Ascending aorta (tissue), 2 donors: ENCODE measurements around the gene NLE1. TPM values are rescaled to one million over a fixed set of nuclear protein-coding genes. Genes with fewer than 3 reads are reported as not detected.
"Not testable (repeated sequence)": the region's sequence is repeated elsewhere in the genome, so short reads cannot be mapped to it uniquely, and the experiment has no call there.

ENCODE experiments used
- DNase-seq, 2 donors: peaks; one replicate each; pipeline ENCODE4 v3.0.0-alpha.2; 2019; ENCODE audit warnings: low spot score in 2 of 2
- H3K27ac ChIP-seq, 2 donors: fragments of 200-600 bp; sonication (generic); one replicate each; pipeline ENCODE4 v1.5.1; 2016 to 2017; ENCODE audit warnings: mild to moderate bottlenecking in 1 of 2
- H3K27me3 ChIP-seq: fragments of 200-600 bp; sonication (generic); one replicate; pipeline ENCODE4 v1.5.1; 2017
- H3K36me3 ChIP-seq, 2 donors: fragments of 200-600 bp; sonication (generic); one replicate each; pipeline ENCODE4 v1.5.1; 2016
- H3K4me1 ChIP-seq, 2 donors: fragments of 200-600 bp; sonication (generic); one replicate each; pipeline ENCODE4 v1.5.1; 2016 to 2017; ENCODE audit warnings: mild to moderate bottlenecking in 1 of 2
- H3K4me3 ChIP-seq, 2 donors: fragments of 200-600 bp; sonication (generic); one replicate each; pipeline ENCODE4 v1.5.1; 2016 to 2017; ENCODE audit warnings: mild to moderate bottlenecking in 1 of 2
- H3K9me3 ChIP-seq, 2 donors: fragments of 200-600 bp; sonication (generic); one replicate each; pipeline ENCODE4 v1.5.1; 2016
- CTCF ChIP-seq, 3 experiments: fragments of 200-600 bp in 2 of 3; fragments of 450-650 bp in 1 of 3; sonication (generic) in 2 of 3; IDR thresholded peaks; one replicate each; pipeline ENCODE4 v1.5.1; 2016 to 2019; ENCODE audit warnings: antibody characterized with exemption in 3 of 3, mild to moderate bottlenecking in 1 of 3, moderate library complexity in 1 of 3
- intact Hi-C: fragments of 100-400 bp; cut with DNase I; formaldehyde crosslinking; loops from one replicate; pipeline ENCODE4 v1.15.1; 2023
- total RNA-seq: library from RNA; depleted of rRNA; stranded (reverse); fragments of >200 nt; gene quantifications from one replicate; pipeline ENCODE4 v1.1.0, GENCODE V29; 2016

NLE1 gene
- total RNA-seq, 1 donor from 2014 or later = 3.8 TPM

- Histone ChIP-seq H3K27ac (no peak overlapping the region), H3K4me1 (no peaks in the 10 kb centered on the region), H3K36me3 (no peaks in the 10 kb centered on the region), H3K4me3 (no peak overlapping the region), H3K27me3 (no peaks in the 10 kb centered on the region), H3K9me3 (no peaks in the 10 kb centered on the region)
- intact Hi-C loops = no loop called here
- no peak for TF ChIP-seq CTCF (IDR thresholded peaks at IDR 0.05)
- DNase-seq = no peak
Measured at GRCh38 chr17:35160354-35161201, 18.5 kb upstream of the NLE1 start.

GRCh38 chr17:35159940-35160339 lies 17.8 kb upstream of the NLE1 start:
- no peaks in the 10 kb centered on the region for H3K9me3 ChIP-seq
- H3K4me3 ChIP-seq = no peak overlapping the region
- no peak overlapping the region for H3K27ac ChIP-seq
- no peak for TF ChIP-seq CTCF (IDR thresholded peaks at IDR 0.05)
- intact Hi-C loops = loop anchor here (10.0 kb wide), 1 partner anchor 55 kb away; no protein-coding TSS in a partner anchor
- H3K4me1 ChIP-seq = no peaks in the 10 kb centered on the region
- no peak for DNase-seq
- no peaks in the 10 kb centered on the region for H3K36me3 ChIP-seq
- no peaks in the 10 kb centered on the region for H3K27me3 ChIP-seq

- Histone ChIP-seq H3K4me3 (no peak overlapping the region), H3K36me3 (no peaks in the 10 kb centered on the region), H3K27me3 (no peaks in the 10 kb centered on the region), H3K27ac (no peak overlapping the region), H3K9me3 (no peaks in the 10 kb centered on the region), H3K4me1 (no peaks in the 10 kb centered on the region)
- TF ChIP-seq CTCF (IDR thresholded peaks at IDR 0.05) = no peak
- no peak for DNase-seq
- intact Hi-C loops = loop anchor here (10.0 kb wide), 1 partner anchor 60 kb away; no protein-coding TSS in a partner anchor
Measured at GRCh38 chr17:35155246-35155645, 13.1 kb upstream of the NLE1 start.

- no peaks in the 10 kb centered on the region for H3K4me1 ChIP-seq
- H3K27me3 ChIP-seq = no peaks in the 10 kb centered on the region
- intact Hi-C loops = loop anchor here (10.0 kb wide), 1 partner anchor 60 kb away; no protein-coding TSS in a partner anchor
- H3K9me3 ChIP-seq = no peaks in the 10 kb centered on the region
- no peaks in the 10 kb centered on the region for H3K36me3 ChIP-seq
- no peak for TF ChIP-seq CTCF (IDR thresholded peaks at IDR 0.05)
- H3K4me3 ChIP-seq = no peak overlapping the region
- no peak overlapping the region for H3K27ac ChIP-seq
- DNase-seq = no peak
Measured at GRCh38 chr17:35154196-35155165, 12.4 kb upstream of the NLE1 start.

- no peak overlapping the region for H3K4me3 ChIP-seq
- no peak for TF ChIP-seq CTCF (IDR thresholded peaks at IDR 0.05)
- intact Hi-C loops = loop anchor here (10.0 kb wide), 1 partner anchor 62 kb away; no protein-coding TSS in a partner anchor
Measured at GRCh38 chr17:35152421-35153140, 10.5 kb upstream of the NLE1 start.

GRCh38 chr17:35151080-35151479 lies 9.0 kb upstream of the NLE1 start:
- H3K27ac ChIP-seq, H3K36me3 ChIP-seq, H3K27me3 ChIP-seq, H3K4me3 ChIP-seq, DNase-seq, H3K4me1 ChIP-seq, H3K9me3 ChIP-seq: not testable (repeated sequence)
- intact Hi-C loops = loop anchor here (10.0 kb wide), 1 partner anchor 64 kb away; no protein-coding TSS in a partner anchor

More at GRCh38 chr17:35152421-35153140, 10.5 kb upstream of the NLE1 start:
- Histone ChIP-seq H3K27ac (no peak overlapping the region), H3K9me3 (no peaks in the 10 kb centered on the region), H3K36me3 (no peaks in the 10 kb centered on the region), H3K4me1 (no peaks in the 10 kb centered on the region), H3K27me3 (no peaks in the 10 kb centered on the region)
- DNase-seq = no peak
